Panc1 (cell line): ENCODE data around the gene PDZK1IP1.

ENCODE experiments used
- CTCF ChIP-seq: fragments of 450-650 bp; IDR thresholded peaks from 2 replicates; pipeline ENCODE4 v1.5.1; 2017; ENCODE audit warnings: mild to moderate bottlenecking
- POLR2AphosphoS5 ChIP-seq: IDR thresholded peaks from 2 replicates; pipeline ENCODE4 v1.6.1; 2012; ENCODE audit warnings: mild to moderate bottlenecking, low read depth, low read length, moderate library complexity
- REST ChIP-seq, 2 experiments: IDR thresholded peaks; 2 replicates each; pipeline ENCODE4 v1.6.1; 2011 to 2012; ENCODE audit warnings: low read depth in 2 of 2, control low read depth in 1 of 2, low read length in 1 of 2, mild to moderate bottlenecking in 1 of 2, moderate library complexity in 1 of 2; ENCODE audit not compliant: insufficient read depth in 1 of 2
- SIN3A ChIP-seq: IDR thresholded peaks from 2 replicates; pipeline ENCODE4 v1.6.1; 2012; ENCODE audit warnings: low read depth, mild to moderate bottlenecking, low read length, moderate library complexity, borderline replicate concordance; ENCODE audit not compliant: insufficient read depth

GRCh38 chr1:47219001-47219400 is 29.2 kb upstream of the PDZK1IP1 start:
- TF ChIP-seq CTCF (no peak), SIN3A (no peak), POLR2AphosphoS5 (no peak), REST (IDR thresholded peaks at IDR 0.05; ENCODE audit: insufficient read depth in 1 of 2, low read depth in 2 of 2, low read length in 1 of 2) (no peak)
